A549 (cell line): Measurements from ENCODE around the gene TSTD1. TPM values are rescaled to one million over a fixed set of nuclear protein-coding genes. Genes with fewer than 3 reads are reported as not detected.
"Not testable (repeated sequence)": the region's sequence is repeated elsewhere in the genome, so short reads cannot be mapped to it uniquely, and the experiment has no call there.

Experiments used
- ATAC-seq, 2 experiments: fragments of 200-7000 bp in 1 of 2; fragments of >200 bp in 1 of 2; cut with Nextera tagmentation in 1 of 2; cut with Tn5 transposase in 1 of 2; 3 replicates each; pipeline versions ENCODE4 v1.8.0 to v1.9.1; 2018 to 2020; ENCODE audit warnings: mild to moderate bottlenecking in 1 of 2, moderate library complexity in 1 of 2
- CTCF ChIA-PET: fragments of 300-600 bp; sonication (Branson Sonifier 250); formaldehyde crosslinking; extraction: SDS; loops from one replicate; lab custom pipeline; 2021; ENCODE audit warnings: antibody characterized with exemption, inconsistent platforms; lab: Yijun Ruan, JAX
- POLR2A ChIA-PET: fragments of 350-600 bp; formaldehyde crosslinking; extraction: SDS; loops from one replicate; lab custom pipeline; 2021; ENCODE audit warnings: antibody characterized with exemption, inconsistent platforms; lab: Yijun Ruan, JAX
- DNase-seq, 2 experiments: peaks; one replicate each; pipeline versions ENCODE4 v3.0.0 to v3.0.0-alpha.2; 2011 to 2016; ENCODE audit warnings: low read depth in 1 of 2, low spot score in 1 of 2
- FAIRE-seq: peaks from 2 replicates; lab custom pipeline; 2011; peaks lifted over from hg19 to GRCh38; lab: Jason Lieb, UNC
- H3K27ac ChIP-seq, 2 experiments: fragments of >200 bp; sonication (Bioruptor Twin); formaldehyde crosslinking; 3 replicates each; pipeline ENCODE4 v1.5.1; 2016 to 2017
- H3K4me1 ChIP-seq: fragments of >200 bp; sonication (Bioruptor Twin); formaldehyde crosslinking; 3 replicates; pipeline ENCODE4 v1.6.1; 2016
- H3K4me2 ChIP-seq: fragments of >200 bp; sonication (Bioruptor Twin); formaldehyde crosslinking; 3 replicates; pipeline ENCODE4 v1.6.1; 2016
- H3K4me3 ChIP-seq: fragments of >200 bp; sonication (Bioruptor Twin); formaldehyde crosslinking; 3 replicates; pipeline ENCODE4 v1.5.1; 2016
- H3K9me3 ChIP-seq: fragments of >200 bp; sonication (Bioruptor Twin); formaldehyde crosslinking; 3 replicates; pipeline ENCODE4 v1.6.1; 2016
- CBX2 ChIP-seq: fragments of 200-600 bp; sonication (generic); IDR thresholded peaks from 2 replicates; pipeline ENCODE4 v1.6.1; 2016; ENCODE audit warnings: low read depth, mild to moderate bottlenecking, borderline replicate concordance
- CBX8 ChIP-seq: fragments of 200-600 bp; sonication (generic); IDR thresholded peaks from 2 replicates; pipeline ENCODE4 v1.6.1; 2016
- HOXB13 ChIP-seq: fragments of 250-450 bp; sonication (Bioruptor Pico); IDR thresholded peaks from 2 replicates; pipeline ENCODE4 v1.5.0; 2020; ENCODE audit warnings: low read depth, mild to moderate bottlenecking, moderate library complexity
- HOXB5 ChIP-seq: fragments of 250-450 bp; sonication (Bioruptor Pico); IDR thresholded peaks from 2 replicates; pipeline ENCODE4 v1.5.0; 2020; ENCODE audit warnings: mild to moderate bottlenecking, moderate library complexity
- JUN ChIP-seq, 2 experiments: fragments of >200 bp; sonication (Bioruptor Twin); formaldehyde crosslinking; IDR thresholded peaks; 2 replicates in 1 of 2; 3 replicates in 1 of 2; pipeline ENCODE4 v1.6.1; 2016 to 2017
- NR3C1 ChIP-seq: fragments of >200 bp; sonication (Bioruptor Twin); formaldehyde crosslinking; IDR thresholded peaks from 3 replicates; pipeline ENCODE4 v1.6.1; 2017
- POLR2A ChIP-seq: IDR thresholded peaks from 2 replicates; pipeline ENCODE4 v1.6.1; 2012; ENCODE audit warnings: mild to moderate bottlenecking, low read length
- POLR2AphosphoS2 ChIP-seq: conservative IDR thresholded peaks from 2 replicates; pipeline ENCODE4 v1.6.1; 2012; ENCODE audit warnings: low read length, improper control_type of control experiment, inconsistent platforms
- RCOR1 ChIP-seq: fragments of 150-350 bp; IDR thresholded peaks from 2 replicates; pipeline ENCODE4 v1.6.1; 2014; ENCODE audit warnings: antibody characterized with exemption, low read length, low read depth
- RFX5 ChIP-seq: fragments of 450-650 bp; IDR thresholded peaks from 2 replicates; pipeline ENCODE4 v1.7.1; 2014; ENCODE audit warnings: antibody characterized with exemption, mild to moderate bottlenecking, moderate library complexity
- RNF2 ChIP-seq: fragments of 200-600 bp; sonication (generic); IDR thresholded peaks from 2 replicates; pipeline ENCODE4 v1.6.1; 2016; ENCODE audit warnings: low read depth, mild to moderate bottlenecking, antibody characterized with exemption, moderate library complexity, borderline replicate concordance
- ZC3H11A ChIP-seq: fragments of 450-650 bp; IDR thresholded peaks from 2 replicates; pipeline ENCODE4 v1.6.1; 2014; ENCODE audit warnings: antibody characterized with exemption, mild to moderate bottlenecking
- WGBS: methylation state at CpG from one replicate; pipeline ENCODE4 v1.1.6; 2017; ENCODE audit errors: missing lambda C conversion rate; 5-methylcytosine and 5-hydroxymethylcytosine counted together
- polyA plus RNA-seq, 4 experiments: library from polyadenylated mRNA; depleted of rRNA in 3 of 4; stranded (reverse); fragments of >200 nt; fragmentation: RNase III in 1 of 4; extraction: RNeasy Plus Mini Kit Qiagen cat#74134 plus additional on column Dnase treatment in 1 of 4; gene quantifications; 2 replicates in 3 of 4; 3 replicates in 1 of 4; pipeline ENCODE4 v1.2.3, GENCODE V29; 2011 to 2017
- TF ChIP-seq, protein P1 (sequence below): fragments of 250-450 bp; sonication (Bioruptor Pico); IDR thresholded peaks from 2 replicates; pipeline ENCODE4 v1.5.0; 2020; ENCODE audit warnings: low read depth, mild to moderate bottlenecking, moderate library complexity
- TF ChIP-seq, protein P2 (sequence below): IDR thresholded peaks from 2 replicates; pipeline ENCODE4 v1.6.1; 2012

Gene TSTD1
- polyA plus RNA-seq, 2 of the 4 experiments (the other 2 are of a cell fraction), result 0.17 TPM; not detected in 1

DNA sequence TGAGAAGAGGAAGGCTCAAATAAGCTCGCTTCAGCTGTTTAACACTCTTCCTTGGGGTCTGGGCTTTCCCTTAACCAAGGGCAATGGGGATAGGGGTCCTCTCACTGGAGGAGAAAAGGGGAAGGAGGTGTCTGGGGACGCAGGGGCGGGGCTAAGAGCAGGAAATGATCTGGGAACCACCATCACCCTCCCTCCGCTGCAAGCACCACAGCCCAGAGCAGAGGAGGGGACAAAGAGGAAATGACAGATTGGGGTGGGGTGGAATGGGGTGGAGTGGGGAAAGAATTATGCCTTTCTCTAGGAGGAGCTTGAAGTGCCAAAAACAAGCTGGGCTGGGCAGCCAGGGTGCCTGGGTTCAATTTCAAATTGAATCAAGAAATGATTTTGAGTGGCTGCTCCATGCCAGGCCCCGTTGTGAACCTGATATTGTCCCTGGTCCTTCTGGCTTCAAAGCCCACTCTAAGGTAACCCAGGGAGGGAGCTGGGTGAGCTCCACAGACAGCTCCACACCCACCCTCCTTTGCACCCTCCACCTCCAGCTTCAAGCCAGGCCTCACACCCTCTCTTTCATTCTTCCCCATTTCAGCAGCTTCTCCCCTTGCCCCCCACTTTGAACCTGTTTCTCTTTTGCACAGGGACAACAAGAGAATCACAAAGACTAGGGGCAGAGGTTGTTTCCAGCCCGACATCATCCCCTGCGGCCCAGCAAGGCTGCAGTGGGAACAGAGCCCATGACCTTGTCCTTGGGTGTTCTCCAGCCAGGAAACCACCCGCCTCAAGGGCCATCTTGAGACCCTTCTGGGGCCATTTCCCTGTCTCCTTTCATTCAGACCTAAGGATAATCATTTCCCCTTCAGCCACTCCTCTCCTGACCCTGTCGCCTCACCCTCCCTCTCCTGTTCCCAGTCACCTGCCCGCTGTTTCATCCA is 29.8 kb upstream of the TSTD1 start (continued):
- TF ChIP-seq NR3C1 (no peak), CBX2 (no peak)

- 57% methylated on average over 3 of the region's 3 CpGs for WGBS
- ChIA-PET CTCF (interaction anchor here (13.9 kb wide), 1 partner anchor 30 kb away, joined by 319 read pairs; the partner anchor contains the start of gene KLHDC9), POLR2A (no interaction called here)
- no peak for FAIRE-seq
- ATAC-seq, result no peak
- no peak overlapping the region for H3K4me2 ChIP-seq
- TF ChIP-seq POLR2AphosphoS2 (no peak), RNF2 (no peak), POLR2A (no peak), RFX5 (no peak), HOXB13 (no peak), JUN (IDR thresholded peaks at IDR 0.05) (no peak)
- TF ChIP-seq, protein P1, sequence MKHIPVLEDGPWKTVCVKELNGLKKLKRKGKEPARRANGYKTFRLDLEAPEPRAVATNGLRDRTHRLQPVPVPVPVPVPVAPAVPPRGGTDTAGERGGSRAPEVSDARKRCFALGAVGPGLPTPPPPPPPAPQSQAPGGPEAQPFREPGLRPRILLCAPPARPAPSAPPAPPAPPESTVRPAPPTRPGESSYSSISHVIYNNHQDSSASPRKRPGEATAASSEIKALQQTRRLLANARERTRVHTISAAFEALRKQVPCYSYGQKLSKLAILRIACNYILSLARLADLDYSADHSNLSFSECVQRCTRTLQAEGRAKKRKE (CRISPR knock-in tag), result no peak
- TF ChIP-seq, protein P2, sequence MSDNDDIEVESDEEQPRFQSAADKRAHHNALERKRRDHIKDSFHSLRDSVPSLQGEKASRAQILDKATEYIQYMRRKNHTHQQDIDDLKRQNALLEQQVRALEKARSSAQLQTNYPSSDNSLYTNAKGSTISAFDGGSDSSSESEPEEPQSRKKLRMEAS, result no peak
- H3K4me1 ChIP-seq, result peaks cover 7% of the 10 kb centered on the region; the same call in 2 of the 3 replicates
- H3K4me3 ChIP-seq, result no peak overlapping the region
- no peak overlapping the region for H3K27ac ChIP-seq
- H3K9me3 ChIP-seq, result no peaks in the 10 kb centered on the region
- no peak for DNase-seq
Observed at GRCh38 chr1:161066694-161067093, 27.9 kb upstream of the TSTD1 start.

GRCh38 chr1:161065681-161066080 is 26.9 kb upstream of the TSTD1 start:
- H3K9me3 ChIP-seq, H3K27ac ChIP-seq, ATAC-seq, FAIRE-seq, DNase-seq, H3K4me1 ChIP-seq, H3K4me2 ChIP-seq, POLR2A ChIA-PET, H3K4me3 ChIP-seq: not testable (repeated sequence)
- TF ChIP-seq ZC3H11A, result peak; percentile 79
- 67% methylated on average over 7 of the region's 7 CpGs for WGBS
- CTCF ChIA-PET, result interaction anchor here (1.3 to 13.9 kb wide), 2 partner anchors 10 to 31 kb away, joined by 3 to 319 read pairs; partner anchors contain the start of gene KLHDC9

DNA sequence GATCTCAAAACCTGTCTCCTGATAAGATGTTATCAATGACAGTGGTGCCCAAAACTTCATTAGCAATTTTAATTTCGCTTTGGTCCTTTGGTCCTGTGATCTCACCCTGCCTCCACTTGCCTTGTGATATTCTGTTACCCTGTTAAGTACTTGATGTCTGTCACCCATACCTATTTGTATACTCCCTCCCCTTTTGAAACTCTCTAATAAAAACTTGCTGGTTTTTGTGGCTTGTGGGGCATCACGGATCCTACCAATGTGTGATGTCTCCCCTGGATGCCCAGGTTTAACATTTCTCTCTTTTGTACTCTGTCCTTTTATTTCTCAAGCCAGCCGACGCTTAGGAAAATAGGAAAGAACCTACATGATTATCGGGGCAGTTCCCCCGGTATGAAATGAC is 25.2 kb upstream of the TSTD1 start:
- H3K27ac ChIP-seq, FAIRE-seq, H3K4me2 ChIP-seq, H3K4me1 ChIP-seq, POLR2A ChIA-PET, H3K4me3 ChIP-seq, CTCF ChIA-PET, DNase-seq, ATAC-seq, H3K9me3 ChIP-seq: not testable (repeated sequence)
- 57% methylated on average over 6 of the region's 6 CpGs for WGBS

GRCh38 chr1:161061419-161061818 is 22.7 kb upstream of the TSTD1 start:
- no peak for TF ChIP-seq RCOR1
- TF ChIP-seq CBX8, result no peak
- no peak for TF ChIP-seq HOXB5 (CRISPR knock-in tag)
- ATAC-seq (no peak), FAIRE-seq (no peak), DNase-seq (no peak)
- ChIA-PET CTCF (interaction anchor here (0.6 to 4.8 kb wide), 7 partner anchors 10 to 125 kb away, joined by 3 to 35 read pairs (median 4); partner anchors contain the start of gene KLHDC9), POLR2A (no interaction called here)
- H3K4me2 ChIP-seq, result no peak overlapping the region
- no peak overlapping the region for H3K4me3 ChIP-seq
- no peaks in the 10 kb centered on the region for H3K4me1 ChIP-seq
- H3K9me3 ChIP-seq, result no peaks in the 10 kb centered on the region
- H3K27ac ChIP-seq, result no peak overlapping the region
- WGBS, result 87% methylated on average over 4 of the region's 4 CpGs
